GM12878 (cell line): ENCODE results near the gene FMNL3. TPM values are rescaled to one million over a fixed set of nuclear protein-coding genes. Genes with fewer than 3 reads are reported as not detected.

Source experiments
- ATAC-seq: fragments of 200-7000 bp; cut with Tn5 transposase; 3 replicates; pipeline ENCODE4 v1.9.1; 2020; ENCODE audit warnings: mild to moderate bottlenecking, moderate library complexity
- BruUV-seq: library from RNA; stranded (reverse); fragments of 400-500 nt; replicated peaks from 2 replicates; lab custom pipeline; 2021; lab: Mats Ljungman, UMichigan
- CTCF ChIA-PET: fragments of 300-600 bp; sonication (Branson Sonifier 250); formaldehyde crosslinking; extraction: SDS; loops from one replicate; lab custom pipeline; 2021; ENCODE audit warnings: inconsistent platforms; lab: Yijun Ruan, JAX
- POLR2A ChIA-PET: fragments of 350-600 bp; formaldehyde crosslinking; extraction: SDS; loops from one replicate; lab custom pipeline; 2021; ENCODE audit warnings: inconsistent platforms; lab: Charles Lee
- RAD21 ChIA-PET: fragments of 300-600 bp; sonication (Branson Sonifier 250); formaldehyde crosslinking; loops from one replicate; lab custom pipeline; 2023; ENCODE audit warnings: antibody characterized with exemption; ENCODE audit not compliant: unreplicated experiment; lab: Charles Lee
- SMC1A ChIA-PET: fragments of 300-600 bp; sonication (Branson Sonifier 250); formaldehyde crosslinking; loops from one replicate; lab custom pipeline; 2023; ENCODE audit not compliant: unreplicated experiment, uncharacterized antibody; lab: Charles Lee
- DNase-seq: peaks from one replicate; pipeline ENCODE4 v3.0.0-alpha.2; 2011; ENCODE audit warnings: low read depth, low spot score
- FAIRE-seq: peaks from 3 replicates; lab custom pipeline; 2011; peaks lifted over from hg19 to GRCh38; lab: Jason Lieb, UNC
- H2AFZ ChIP-seq: 2 replicates; pipeline ENCODE4 v1.6.0; 2011; ENCODE audit warnings: low read depth, low read length, control low read depth; ENCODE audit not compliant: control insufficient read depth
- H3K27ac ChIP-seq: 2 replicates; pipeline ENCODE4 v1.5.1; 2011; ENCODE audit warnings: control low read depth; ENCODE audit not compliant: control insufficient read depth, insufficient read depth
- H3K27me3 ChIP-seq, 2 experiments: replicated peaks in 1 of 2; 2 replicates each; pipeline versions ENCODE4 v1.6.0 to v1.6.1; 2011; ENCODE audit warnings: low read length in 1 of 2; ENCODE audit not compliant: control insufficient read depth in 2 of 2, insufficient read depth in 2 of 2
- H3K36me3 ChIP-seq, 2 experiments: 2 replicates each; pipeline ENCODE4 v1.5.1; 2011; ENCODE audit warnings: low read length in 1 of 2; ENCODE audit not compliant: control insufficient read depth in 2 of 2, insufficient read depth in 2 of 2
- H3K4me1 ChIP-seq: 2 replicates; pipeline ENCODE4 v1.6.1; 2011; ENCODE audit warnings: mild to moderate bottlenecking, low read length, moderate library complexity, mixed read lengths; ENCODE audit not compliant: control insufficient read depth, insufficient read depth
- H3K4me2 ChIP-seq: 2 replicates; pipeline ENCODE4 v1.6.0; 2011; ENCODE audit warnings: control low read depth; ENCODE audit not compliant: control insufficient read depth, insufficient read depth
- H3K4me3 ChIP-seq: fragments of 200-600 bp; sonication (generic); 2 replicates; pipeline ENCODE4 v1.5.1; 2016
- H3K79me2 ChIP-seq: 2 replicates; pipeline ENCODE4 v1.6.0; 2011; ENCODE audit warnings: low read length; ENCODE audit not compliant: control insufficient read depth, insufficient read depth
- H3K9ac ChIP-seq: 2 replicates; pipeline ENCODE4 v1.8.0; 2011; ENCODE audit warnings: low read length, control low read depth, mixed read lengths; ENCODE audit not compliant: control insufficient read depth, insufficient read depth
- H3K9me3 ChIP-seq: replicated peaks from 3 replicates; pipeline ENCODE4 v1.5.1; 2011; ENCODE audit warnings: mild to moderate bottlenecking, low read length; ENCODE audit not compliant: control insufficient read depth, insufficient read depth
- H4K20me1 ChIP-seq: 2 replicates; pipeline ENCODE4 v1.6.0; 2011; ENCODE audit not compliant: control insufficient read depth, insufficient read depth
- CUX1 ChIP-seq: IDR thresholded peaks from 2 replicates; pipeline ENCODE4 v1.6.1; 2012; ENCODE audit warnings: improper control_type of control experiment, low read depth, low read length; ENCODE audit not compliant: insufficient replicate concordance
- ESRRA ChIP-seq: IDR thresholded peaks from 2 replicates; pipeline ENCODE4 v1.6.1; 2012; ENCODE audit warnings: mild to moderate bottlenecking, low read length, improper control_type of control experiment
- HSF1 ChIP-seq: fragments of 150-350 bp; IDR thresholded peaks from 2 replicates; pipeline ENCODE4 v1.6.1; 2014; ENCODE audit warnings: mild to moderate bottlenecking, low read depth, low read length
- NR2F1 ChIP-seq: fragments of 450-650 bp; conservative IDR thresholded peaks from 2 replicates; pipeline ENCODE4 v1.6.1; 2017; ENCODE audit warnings: mild to moderate bottlenecking
- PRDM15 ChIP-seq: fragments of 450-650 bp; formaldehyde crosslinking; IDR thresholded peaks from 2 replicates; pipeline ENCODE4 v1.4.0; 2020; ENCODE audit warnings: mild to moderate bottlenecking, moderate library complexity
- RCOR1 ChIP-seq: conservative IDR thresholded peaks from 2 replicates; pipeline ENCODE4 v1.6.1; 2012; ENCODE audit warnings: low read depth, low read length, improper control_type of control experiment
- SMAD1 ChIP-seq: fragments of 450-650 bp; IDR thresholded peaks from 2 replicates; pipeline ENCODE4 v1.6.1; 2018; ENCODE audit warnings: mild to moderate bottlenecking, low read depth; ENCODE audit not compliant: partially characterized antibody
- SREBF2 ChIP-seq: IDR thresholded peaks from 2 replicates; pipeline ENCODE4 v1.6.1; 2012; ENCODE audit warnings: mild to moderate bottlenecking, low read length
- WGBS: methylation state at CpG from one replicate; pipeline ENCODE4 v1.1.6; 2016; ENCODE audit warnings: low lambda C conversion rate; ENCODE audit not compliant: insufficient replicate concordance, insufficient coverage; ENCODE audit errors: missing lambda C conversion rate; 5-methylcytosine and 5-hydroxymethylcytosine counted together
- in situ Hi-C: fragments of 300-500 bp; cut with MboI; formaldehyde crosslinking; loops from 9 replicates; pipeline ENCODE4 v1.14.3; 2018; ENCODE audit warnings: mixed read lengths
- intact Hi-C: fragments of 100-400 bp; cut with micrococcal nuclease; formaldehyde crosslinking; loops from one replicate; pipeline ENCODE4 v1.14.2; 2022; ENCODE audit not compliant: unreplicated experiment
- polyA plus RNA-seq, 11 experiments: library from polyadenylated mRNA; depleted of rRNA in 4 of 11; unstranded in 6 of 11; stranded (reverse) in 5 of 11; fragments of >200 nt; fragmentation: Nextera tagmentation in 4 of 11; fragmentation: Illumina TruSeq in 1 of 11; extraction: Ambion mirVana in 4 of 11; extraction: Trizol in 1 of 11; gene quantifications; 1 replicate in 1 of 11; 2 replicates in 10 of 11; pipeline versions ENCODE4 v1.2.1 to v1.2.3, GENCODE V29; 2011 to 2016; ENCODE audit warnings: inconsistent platforms in 2 of 11, missing spikeins in 2 of 11, low read depth in 1 of 11
- total RNA-seq, 4 experiments: library from RNA; depleted of rRNA in 3 of 4; stranded (reverse); fragments of >200 nt in 3 of 4; fragmentation: Illumina TruSeq in 1 of 4; extraction: Trizol in 1 of 4; gene quantifications; 2 replicates each; pipeline versions ENCODE4 v1.2.1 to v1.2.3, GENCODE V29; 2013 to 2021
- TF ChIP-seq, protein P1 (sequence below): fragments of 450-650 bp; IDR thresholded peaks from 2 replicates; pipeline ENCODE4 v1.6.1; 2017; ENCODE audit warnings: mild to moderate bottlenecking, low read depth, inconsistent platforms; ENCODE audit not compliant: poor library complexity, severe bottlenecking
- TF ChIP-seq, protein P2 (sequence below): IDR thresholded peaks from 2 replicates; pipeline ENCODE4 v1.6.1; 2011; ENCODE audit warnings: mild to moderate bottlenecking, low read depth, low read length, moderate library complexity; ENCODE audit not compliant: insufficient replicate concordance

Gene FMNL3
- total and polyA plus RNA-seq, 10 of the 15 experiments (the other 5 are each of a cell fraction or from before 2014, with no cell fraction given), result 3.0 to 64.9 (median 30.9) TPM

GRCh38 chr12:49730050-49730449, 22.8 kb upstream of the FMNL3 start:
- no peaks in the 10 kb centered on the region for H3K36me3 ChIP-seq
- no peaks in the 10 kb centered on the region for H3K9me3 ChIP-seq
- no peaks in the 10 kb centered on the region for H3K27me3 ChIP-seq
- BruUV-seq, result no TSS peak
- FAIRE-seq (no peak), ATAC-seq (no peak), DNase-seq (no peak)
- ChIA-PET SMC1A (no interaction called here), CTCF (no interaction called here), POLR2A (no interaction called here), RAD21 (no interaction called here)
- H3K9ac ChIP-seq, result no peak overlapping the region
- no peaks in the 10 kb centered on the region for H3K4me1 ChIP-seq
- H3K79me2 ChIP-seq, result no peaks in the 10 kb centered on the region
- intact Hi-C loops, result no loop called here
- in situ Hi-C loops, result no loop called here
- no peak overlapping the region for H3K27ac ChIP-seq
- WGBS, result 23% methylated on average over 1 of the region's 1 CpG
- H4K20me1 ChIP-seq, result no peaks in the 10 kb centered on the region
- no peak overlapping the region for H3K4me3 ChIP-seq
- H3K4me2 ChIP-seq, result no peak overlapping the region
- H2AFZ ChIP-seq, result no peak overlapping the region
- TF ChIP-seq PRDM15 (CRISPR knock-in tag) (no peak), NR2F1 (no peak), SREBF2 (no peak), ESRRA (no peak), SMAD1 (no peak), CUX1 (no peak), HSF1 (no peak), RCOR1 (no peak)
- TF ChIP-seq, protein P1, sequence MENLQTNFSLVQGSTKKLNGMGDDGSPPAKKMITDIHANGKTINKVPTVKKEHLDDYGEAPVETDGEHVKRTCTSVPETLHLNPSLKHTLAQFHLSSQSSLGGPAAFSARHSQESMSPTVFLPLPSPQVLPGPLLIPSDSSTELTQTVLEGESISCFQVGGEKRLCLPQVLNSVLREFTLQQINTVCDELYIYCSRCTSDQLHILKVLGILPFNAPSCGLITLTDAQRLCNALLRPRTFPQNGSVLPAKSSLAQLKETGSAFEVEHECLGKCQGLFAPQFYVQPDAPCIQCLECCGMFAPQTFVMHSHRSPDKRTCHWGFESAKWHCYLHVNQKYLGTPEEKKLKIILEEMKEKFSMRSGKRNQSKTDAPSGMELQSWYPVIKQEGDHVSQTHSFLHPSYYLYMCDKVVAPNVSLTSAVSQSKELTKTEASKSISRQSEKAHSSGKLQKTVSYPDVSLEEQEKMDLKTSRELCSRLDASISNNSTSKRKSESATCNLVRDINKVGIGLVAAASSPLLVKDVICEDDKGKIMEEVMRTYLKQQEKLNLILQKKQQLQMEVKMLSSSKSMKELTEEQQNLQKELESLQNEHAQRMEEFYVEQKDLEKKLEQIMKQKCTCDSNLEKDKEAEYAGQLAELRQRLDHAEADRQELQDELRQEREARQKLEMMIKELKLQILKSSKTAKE, result no peak
- TF ChIP-seq, protein P2, sequence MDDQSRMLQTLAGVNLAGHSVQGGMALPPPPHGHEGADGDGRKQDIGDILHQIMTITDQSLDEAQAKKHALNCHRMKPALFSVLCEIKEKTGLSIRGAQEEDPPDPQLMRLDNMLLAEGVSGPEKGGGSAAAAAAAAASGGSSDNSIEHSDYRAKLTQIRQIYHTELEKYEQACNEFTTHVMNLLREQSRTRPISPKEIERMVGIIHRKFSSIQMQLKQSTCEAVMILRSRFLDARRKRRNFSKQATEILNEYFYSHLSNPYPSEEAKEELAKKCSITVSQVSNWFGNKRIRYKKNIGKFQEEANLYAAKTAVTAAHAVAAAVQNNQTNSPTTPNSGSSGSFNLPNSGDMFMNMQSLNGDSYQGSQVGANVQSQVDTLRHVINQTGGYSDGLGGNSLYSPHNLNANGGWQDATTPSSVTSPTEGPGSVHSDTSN, result no peak
